Mononuclear cell (primary cell): ENCODE measurements around the gene C14orf119. TPM values are rescaled to one million over a fixed set of nuclear protein-coding genes. Genes with fewer than 3 reads are reported as not detected.
A peak's percentile ranks its signal among the peaks of the same experiment; 100 is the strongest.

ENCODE experiments used
- H3K27me3 ChIP-seq: 2 replicates; pipeline ENCODE4 v1.6.0; 2011; ENCODE audit warnings: low read length, control low read depth; ENCODE audit not compliant: insufficient read depth
- H3K4me1 ChIP-seq: 2 replicates; pipeline ENCODE4 v1.5.1; 2011; ENCODE audit warnings: mild to moderate bottlenecking, low read length, control low read depth; ENCODE audit not compliant: insufficient read depth
- H3K4me3 ChIP-seq: 2 replicates; pipeline ENCODE4 v1.5.1; 2011; ENCODE audit warnings: mild to moderate bottlenecking, low read length, moderate library complexity
- H3K9me3 ChIP-seq: 2 replicates; pipeline ENCODE4 v1.5.1; 2011; ENCODE audit warnings: low read depth, mild to moderate bottlenecking, control low read depth, low read length
- total RNA-seq: library from RNA; depleted of rRNA; stranded (reverse); fragments of >200 nt; gene quantifications from one replicate; pipeline ENCODE4 v1.2.3, GENCODE V29; 2012

Gene C14orf119
- total RNA-seq, 1 donor: 5.2 TPM

GRCh38 chr14:23119363-23120327, 24.3 kb downstream of the C14orf119 start:
- Histone ChIP-seq H3K4me3 (peak overlapping the region; percentile 5), H3K4me1 (peaks cover 68% of the 10 kb centered on the region), H3K9me3 (no peaks in the 10 kb centered on the region), H3K27me3 (no peaks in the 10 kb centered on the region)

GRCh38 chr14:23120541-23121251, 25.4 kb downstream of the C14orf119 start:
- H3K9me3 ChIP-seq: no peaks in the 10 kb centered on the region
- H3K4me1 ChIP-seq: peaks cover 58% of the 10 kb centered on the region
- no peaks in the 10 kb centered on the region for H3K27me3 ChIP-seq
- H3K4me3 ChIP-seq: no peak overlapping the region

- Histone ChIP-seq H3K27me3 (no peaks in the 10 kb centered on the region), H3K4me3 (no peak overlapping the region), H3K9me3 (no peaks in the 10 kb centered on the region), H3K4me1 (peaks cover 53% of the 10 kb centered on the region)
Measured at GRCh38 chr14:23121361-23121771, 26.1 kb downstream of the C14orf119 start.

DNA sequence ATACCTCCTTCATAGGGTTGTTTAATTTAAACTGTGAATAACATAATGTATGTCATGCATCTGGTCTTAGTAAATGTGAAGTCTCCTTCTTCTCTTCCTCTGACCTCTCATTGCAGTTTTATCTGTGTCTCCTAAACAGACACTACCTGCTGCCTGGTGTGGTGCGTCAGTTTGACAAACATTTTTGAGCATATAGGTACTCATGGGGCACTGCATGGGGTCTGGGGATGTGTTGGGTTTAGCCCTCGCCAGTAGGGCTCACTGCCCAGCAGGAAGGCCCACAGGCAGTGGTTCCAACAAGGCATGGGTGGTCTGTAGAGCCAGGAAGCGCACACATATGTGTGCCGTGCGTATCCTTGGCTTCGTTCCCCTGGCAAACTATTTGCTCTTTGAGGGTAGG, 26.8 kb downstream of the C14orf119 start:
- no peaks in the 10 kb centered on the region for H3K9me3 ChIP-seq
- no peaks in the 10 kb centered on the region for H3K27me3 ChIP-seq
- no peak overlapping the region for H3K4me3 ChIP-seq

DNA sequence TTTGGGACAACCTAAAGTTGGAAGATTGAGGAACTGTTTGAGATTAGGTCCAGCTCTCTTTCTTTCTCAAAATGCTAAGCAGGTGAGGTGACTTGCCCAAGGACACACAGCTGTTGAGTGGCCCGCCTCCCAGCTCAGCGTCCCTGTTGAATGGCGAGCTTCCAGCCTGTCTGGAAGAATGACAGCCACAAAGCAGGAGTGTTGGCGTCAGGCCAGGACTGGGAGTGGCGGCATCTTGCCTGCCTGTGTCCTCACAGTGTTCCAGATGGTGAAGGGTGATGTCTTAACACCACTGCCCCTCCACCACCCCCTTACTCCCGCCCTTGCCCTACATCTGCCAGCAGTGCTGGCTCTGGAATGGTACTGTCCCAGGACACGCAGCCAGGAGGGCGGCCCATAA, 28.1 kb downstream of the C14orf119 start:
- Histone ChIP-seq H3K4me3 (no peak overlapping the region), H3K4me1 (peaks cover 33% of the 10 kb centered on the region), H3K27me3 (no peaks in the 10 kb centered on the region), H3K9me3 (no peaks in the 10 kb centered on the region)

More for the DNA sequence above, 26.8 kb downstream of the C14orf119 start:
- H3K4me1 ChIP-seq: peaks cover 46% of the 10 kb centered on the region

DNA sequence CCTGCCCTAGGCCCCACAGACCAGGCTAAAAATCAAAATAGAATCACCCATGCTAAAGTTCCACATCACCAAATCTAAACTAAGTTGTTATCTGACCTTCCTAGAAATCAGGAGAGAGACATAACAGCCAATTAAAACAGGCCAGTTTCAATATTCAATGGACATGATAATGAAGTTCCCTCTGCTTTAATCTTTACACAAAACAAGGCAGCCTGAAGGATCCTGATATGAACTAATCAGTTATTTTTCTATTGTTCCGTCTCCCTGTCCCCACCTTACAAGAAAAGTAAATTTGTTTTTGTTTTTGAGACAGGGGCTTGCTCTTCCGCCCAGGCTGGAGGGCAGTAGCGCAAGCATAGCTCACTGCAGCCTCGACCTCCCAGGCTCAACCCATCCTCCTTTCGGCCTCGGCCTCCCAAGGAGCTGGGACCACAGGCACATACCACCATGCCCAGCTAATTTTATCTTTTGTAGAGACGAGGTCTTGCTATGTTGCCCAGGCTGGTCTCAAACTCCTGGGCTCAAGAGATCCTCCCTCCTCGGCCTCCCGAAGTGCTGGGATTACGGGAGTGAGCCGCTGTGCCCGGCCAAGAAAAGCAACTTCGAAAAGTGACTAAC, 29.1 kb downstream of the C14orf119 start:
- H3K27me3 ChIP-seq: no peaks in the 10 kb centered on the region

GRCh38 chr14:23125011-23125410, 29.7 kb downstream of the C14orf119 start:
- H3K27me3 ChIP-seq: no peaks in the 10 kb centered on the region

More for the DNA sequence above, 29.1 kb downstream of the C14orf119 start:
- Histone ChIP-seq H3K4me1 (peaks cover 24% of the 10 kb centered on the region), H3K9me3 (no peaks in the 10 kb centered on the region), H3K4me3 (no peak overlapping the region)

DNA sequence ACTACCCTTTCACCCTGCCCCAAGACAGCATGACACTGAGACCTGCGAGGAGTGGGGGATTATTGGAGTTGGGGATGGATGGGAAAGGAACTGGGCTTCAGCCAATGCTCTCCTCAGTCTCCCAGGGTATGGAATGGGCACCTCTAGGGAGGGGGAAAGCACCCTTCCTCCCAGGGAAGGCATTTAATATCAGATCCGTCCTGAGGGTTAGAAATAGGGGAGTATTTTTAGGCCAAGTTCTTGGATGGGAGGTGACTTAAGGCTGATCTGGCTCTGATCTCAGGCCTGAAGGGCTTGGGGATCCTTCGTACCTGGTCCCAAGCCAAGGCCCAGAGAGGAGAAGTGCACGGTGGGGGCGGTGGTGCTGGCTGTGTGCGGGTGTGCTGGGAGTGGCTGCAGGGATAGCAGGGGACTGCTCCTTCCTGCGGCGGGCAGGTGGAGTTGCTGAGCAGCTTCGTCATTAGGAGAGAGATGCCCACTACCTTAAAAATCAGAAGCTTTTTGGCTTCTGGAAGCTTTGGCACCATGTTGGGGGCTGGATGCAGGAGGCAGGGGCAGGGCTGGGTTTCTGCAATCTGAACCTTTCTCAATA, 30.7 kb downstream of the C14orf119 start:
- Histone ChIP-seq H3K4me1 (peaks cover 22% of the 10 kb centered on the region), H3K4me3 (no peak overlapping the region), H3K9me3 (no peaks in the 10 kb centered on the region), H3K27me3 (no peaks in the 10 kb centered on the region)

More at GRCh38 chr14:23125011-23125410, 29.7 kb downstream of the C14orf119 start:
- Histone ChIP-seq H3K4me1 (peaks cover 22% of the 10 kb centered on the region), H3K9me3 (no peaks in the 10 kb centered on the region), H3K4me3 (no peak overlapping the region)

DNA sequence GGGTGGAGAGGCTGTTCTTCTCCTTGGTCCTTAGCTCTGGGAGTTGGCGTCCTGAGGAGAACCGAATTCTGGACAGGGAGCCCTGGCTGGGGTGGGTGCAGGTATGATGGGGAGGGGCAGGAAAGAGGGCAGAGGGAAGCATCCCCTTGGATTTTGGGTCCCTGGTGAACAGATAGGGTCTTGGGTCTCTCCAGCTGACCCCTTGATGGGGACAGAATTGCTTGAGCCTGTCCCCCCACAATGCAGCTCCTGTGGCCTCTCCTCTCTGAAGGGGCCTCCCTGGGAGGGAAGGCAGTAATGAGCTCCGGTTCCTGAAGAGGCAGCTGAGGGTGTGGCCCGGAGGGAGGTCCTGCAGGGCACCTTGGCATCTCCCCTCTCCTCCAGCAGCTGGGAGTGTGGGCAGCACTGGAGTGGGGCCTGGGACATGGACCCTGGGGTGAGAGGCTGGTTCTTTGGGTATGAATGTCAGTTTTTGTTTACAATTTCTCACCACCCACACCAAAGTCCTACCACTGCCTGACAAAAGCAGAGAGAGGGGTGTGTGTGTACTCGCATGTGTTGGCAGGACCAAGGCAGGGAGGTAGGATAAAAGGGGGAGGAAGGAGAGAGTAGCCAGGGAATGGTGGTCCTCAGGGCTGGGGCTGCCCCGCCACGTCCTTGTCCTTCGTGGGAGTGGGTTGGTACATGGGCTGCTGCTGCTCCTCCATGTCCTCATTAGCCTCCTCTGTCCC, 31.4 kb downstream of the C14orf119 start:
- Histone ChIP-seq H3K9me3 (no peaks in the 10 kb centered on the region), H3K4me1 (peaks cover 19% of the 10 kb centered on the region), H3K27me3 (no peaks in the 10 kb centered on the region), H3K4me3 (no peak overlapping the region)

DNA sequence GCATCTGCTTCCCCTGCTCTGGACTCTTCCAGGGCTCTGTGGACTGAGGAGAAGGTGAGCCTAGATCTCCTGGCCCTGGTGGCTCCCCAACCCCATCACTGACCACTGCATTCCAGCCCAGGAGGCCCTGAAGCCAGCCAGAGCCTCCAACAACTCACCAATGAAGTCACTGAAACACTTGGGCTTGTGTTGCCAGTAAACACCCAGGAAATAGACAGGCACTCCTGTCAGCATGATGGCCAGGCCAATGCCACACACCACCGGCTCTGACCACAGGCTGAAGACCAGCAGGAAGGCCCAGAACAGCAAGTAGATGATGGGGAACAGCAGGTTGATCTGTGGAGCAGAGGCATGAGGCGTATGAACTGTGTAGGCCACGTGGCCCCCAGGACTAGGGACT, 32.6 kb downstream of the C14orf119 start:
- Histone ChIP-seq H3K4me1 (peaks cover 18% of the 10 kb centered on the region), H3K27me3 (no peaks in the 10 kb centered on the region), H3K9me3 (no peaks in the 10 kb centered on the region), H3K4me3 (no peak overlapping the region)

GRCh38 chr14:23128969-23129758, 33.9 kb downstream of the C14orf119 start:
- Histone ChIP-seq H3K27me3 (no peaks in the 10 kb centered on the region), H3K4me3 (no peak overlapping the region), H3K4me1 (peaks cover 18% of the 10 kb centered on the region), H3K9me3 (no peaks in the 10 kb centered on the region)

GRCh38 chr14:23129759-23130316, 34.5 kb downstream of the C14orf119 start:
- Histone ChIP-seq H3K4me1 (peaks cover 18% of the 10 kb centered on the region), H3K9me3 (no peaks in the 10 kb centered on the region), H3K27me3 (no peaks in the 10 kb centered on the region), H3K4me3 (no peak overlapping the region)

GRCh38 chr14:23130871-23131270, 35.6 kb downstream of the C14orf119 start:
- H3K4me1 ChIP-seq: peaks cover 18% of the 10 kb centered on the region

More at GRCh38 chr14:23130871-23131270, 35.6 kb downstream of the C14orf119 start:
- Histone ChIP-seq H3K27me3 (no peaks in the 10 kb centered on the region), H3K9me3 (no peaks in the 10 kb centered on the region), H3K4me3 (no peak overlapping the region)
